Gastrocnemius medialis (tissue), 4 donors: Measurements from ENCODE around the gene PIP5K1C.

Experiments used
- POLR2A ChIP-seq, 2 donors: fragments of 450-650 bp; IDR thresholded peaks; one replicate each; pipeline ENCODE4 v1.6.1; 2017; ENCODE audit warnings: antibody characterized with exemption in 2 of 2, mild to moderate bottlenecking in 2 of 2, moderate library complexity in 2 of 2
- TF ChIP-seq, protein P1 (sequence below), 5 experiments: fragments of 450-650 bp in 3 of 5; fragments of 200-600 bp in 2 of 5; sonication (generic) in 2 of 5; IDR thresholded peaks in 4 of 5; conservative IDR thresholded peaks in 1 of 5; 1 replicate in 4 of 5; 2 replicates in 1 of 5; pipeline ENCODE4 v1.5.1; 2016 to 2019; ENCODE audit warnings: antibody characterized with exemption in 5 of 5, mild to moderate bottlenecking in 3 of 5, moderate library complexity in 3 of 5

DNA sequence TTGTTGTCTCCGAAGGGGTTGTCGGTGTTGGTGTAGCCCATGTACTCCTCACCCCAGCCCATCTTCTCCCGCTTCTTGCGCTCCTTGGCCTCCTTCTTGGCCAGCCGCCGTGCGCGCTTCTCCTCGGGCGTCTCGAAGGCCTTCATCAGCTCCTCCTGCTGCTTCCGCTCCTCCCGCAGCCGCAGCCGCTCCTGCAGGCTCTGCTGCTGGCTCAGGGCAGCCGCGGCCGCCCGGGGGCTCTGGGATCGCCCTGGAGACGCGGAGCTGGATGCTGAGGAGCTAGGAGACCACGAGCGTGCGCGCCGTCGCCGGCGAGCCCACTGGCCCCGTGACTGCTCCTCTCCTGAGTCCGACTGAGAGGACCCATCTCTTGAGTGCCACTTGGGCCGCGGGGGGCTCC is 76.6 kb downstream of the PIP5K1C start:
- TF ChIP-seq, protein P1, sequence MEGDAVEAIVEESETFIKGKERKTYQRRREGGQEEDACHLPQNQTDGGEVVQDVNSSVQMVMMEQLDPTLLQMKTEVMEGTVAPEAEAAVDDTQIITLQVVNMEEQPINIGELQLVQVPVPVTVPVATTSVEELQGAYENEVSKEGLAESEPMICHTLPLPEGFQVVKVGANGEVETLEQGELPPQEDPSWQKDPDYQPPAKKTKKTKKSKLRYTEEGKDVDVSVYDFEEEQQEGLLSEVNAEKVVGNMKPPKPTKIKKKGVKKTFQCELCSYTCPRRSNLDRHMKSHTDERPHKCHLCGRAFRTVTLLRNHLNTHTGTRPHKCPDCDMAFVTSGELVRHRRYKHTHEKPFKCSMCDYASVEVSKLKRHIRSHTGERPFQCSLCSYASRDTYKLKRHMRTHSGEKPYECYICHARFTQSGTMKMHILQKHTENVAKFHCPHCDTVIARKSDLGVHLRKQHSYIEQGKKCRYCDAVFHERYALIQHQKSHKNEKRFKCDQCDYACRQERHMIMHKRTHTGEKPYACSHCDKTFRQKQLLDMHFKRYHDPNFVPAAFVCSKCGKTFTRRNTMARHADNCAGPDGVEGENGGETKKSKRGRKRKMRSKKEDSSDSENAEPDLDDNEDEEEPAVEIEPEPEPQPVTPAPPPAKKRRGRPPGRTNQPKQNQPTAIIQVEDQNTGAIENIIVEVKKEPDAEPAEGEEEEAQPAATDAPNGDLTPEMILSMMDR (IDR thresholded peaks at IDR 0.05 in 4 of 5, conservative IDR thresholded peaks at IDR 0.05 in 1 of 5): no peak
- no peak for TF ChIP-seq POLR2A (IDR thresholded peaks at IDR 0.05)
